ENCODE data around the gene PRSS2. TPM values are rescaled to one million over a fixed set of nuclear protein-coding genes. Genes with fewer than 3 reads are reported as not detected.
"Not testable (repeated sequence)": the region's sequence is repeated elsewhere in the genome, so short reads cannot be mapped to it uniquely, and the experiment has no call there.

PRSS2 gene
- total RNA-seq, 1 experiment from 2014 or later, result 27.6 TPM

- TF ChIP-seq ZNF425 (CRISPR knock-in tag; conservative IDR thresholded peaks at IDR 0.05), result no peak
- TF ChIP-seq EMX1 (CRISPR knock-in tag; IDR thresholded peaks at IDR 0.05), result no peak
- no peak for TF ChIP-seq PREB (CRISPR knock-in tag; IDR thresholded peaks at IDR 0.05; ENCODE audit: borderline replicate concordance)
- no peak for TF ChIP-seq ZSCAN18 (CRISPR knock-in tag; IDR thresholded peaks at IDR 0.05)
- TF ChIP-seq GABPB1 (CRISPR knock-in tag; IDR thresholded peaks at IDR 0.05), result no peak
- TF ChIP-seq SMAD4 (CRISPR knock-in tag; IDR thresholded peaks at IDR 0.05), result no peak
Measured at GRCh38 chr7:142746264-142746663, 24.5 kb upstream of the PRSS2 start (continued).

- CTCF ChIA-PET, result interaction anchor here (0.6 to 1.1 kb wide), 2 partner anchors 35 to 161 kb away, joined by 3 read pairs; no protein-coding TSS in a partner anchor
- POLR2A ChIA-PET, result not testable (repeated sequence)
Measured at GRCh38 chr7:142748410-142748809, 22.4 kb upstream of the PRSS2 start.

GRCh38 chr7:142749218-142749993 lies 21.4 kb upstream of the PRSS2 start, which contains the start of gene PRSS1:
PRSS1 (plus strand) TSS chr7:142749472; CDS start chr7:142749485, 13 bp downstream.
- ATAC-seq (no peak), DNase-seq (ENCODE audit: low spot score) (no peak)
- POLR2A ChIA-PET, result no interaction called here
- peaks cover 14% of the 10 kb centered on the region for H3K9me3 Mint-ChIP-seq
- H3K36me3 Mint-ChIP-seq, result no peaks in the 10 kb centered on the region
- H3K4me1 Mint-ChIP-seq, result peaks cover 8% of the 10 kb centered on the region; the same call in 1 of the 2 replicates
- CTCF ChIA-PET, result interaction anchor here (0.6 to 1.2 kb wide), 2 partner anchors 34 kb away, joined by 3 to 5 read pairs; no protein-coding TSS in a partner anchor
- no peak within 1 kb of the TSS for H3K4me3 Mint-ChIP-seq
- H3K27ac Mint-ChIP-seq, result no peak within 1 kb of the TSS
- peaks cover 15% of the 10 kb centered on the region for H3K27me3 Mint-ChIP-seq (ENCODE audit: low read depth)
- TF ChIP-seq ZNF671 (CRISPR knock-in tag; IDR thresholded peaks at IDR 0.05) (no peak), STAT6 (CRISPR knock-in tag; conservative IDR thresholded peaks at IDR 0.05; ENCODE audit: low read depth) (no peak), ZNF425 (CRISPR knock-in tag; conservative IDR thresholded peaks at IDR 0.05) (no peak), ZNF263 (CRISPR knock-in tag; IDR thresholded peaks at IDR 0.05; ENCODE audit: low read depth) (no peak), ZBTB21 (CRISPR knock-in tag; IDR thresholded peaks at IDR 0.05; ENCODE audit: borderline replicate concordance) (no peak), SMAD3 (CRISPR knock-in tag; IDR thresholded peaks at IDR 0.05; ENCODE audit: borderline replicate concordance) (no peak), ZNF532 (CRISPR knock-in tag; IDR thresholded peaks at IDR 0.05; ENCODE audit: borderline replicate concordance) (no peak), TCF7 (CRISPR knock-in tag; IDR thresholded peaks at IDR 0.05; ENCODE audit: low read depth) (no peak), ZBTB43 (CRISPR knock-in tag; IDR thresholded peaks at IDR 0.05) (no peak), GABPB1 (CRISPR knock-in tag; IDR thresholded peaks at IDR 0.05) (no peak)

More at GRCh38 chr7:142748410-142748809, 22.4 kb upstream of the PRSS2 start:
- not testable (repeated sequence) for ATAC-seq; H3K4me1 Mint-ChIP-seq; H3K36me3 Mint-ChIP-seq; H3K4me3 Mint-ChIP-seq; DNase-seq (ENCODE audit: low spot score); H3K27ac Mint-ChIP-seq
- Mint-ChIP-seq H3K27me3 (ENCODE audit: low read depth) (peaks cover 15% of the 10 kb centered on the region), H3K9me3 (peaks cover 14% of the 10 kb centered on the region)
